GM12801 (cell line): ENCODE results near the gene LBR.

Experiments
- CTCF ChIP-seq: IDR thresholded peaks from one replicate; pipeline ENCODE4 v1.5.1; 2011; ENCODE audit warnings: control low read depth; ENCODE audit not compliant: insufficient read length; ENCODE audit errors: extremely low read depth

Gene LBR

GRCh38 chr1:225428068-225428880, 436 bp upstream of the LBR start:
- no peak for TF ChIP-seq CTCF

GRCh38 chr1:225426395-225427234, 1.2 kb downstream of the LBR start:
- no peak for TF ChIP-seq CTCF

- TF ChIP-seq CTCF, result no peak
Measured at GRCh38 chr1:225425201-225425786, 2.5 kb downstream of the LBR start.

GRCh38 chr1:225424562-225425200, 3.2 kb downstream of the LBR start:
- no peak for TF ChIP-seq CTCF

GRCh38 chr1:225423518-225423855, 4.4 kb downstream of the LBR start:
- TF ChIP-seq CTCF, result no peak

GRCh38 chr1:225422795-225423517, 4.9 kb downstream of the LBR start:
- no peak for TF ChIP-seq CTCF
